ENCODE results near the gene RP2. TPM values are rescaled to one million over a fixed set of nuclear protein-coding genes. Genes with fewer than 3 reads are reported as not detected.

The RP2 gene
- total and polyA plus RNA-seq, 4 donors, result 3.2 to 11.5 (median 7.3) TPM

DNA sequence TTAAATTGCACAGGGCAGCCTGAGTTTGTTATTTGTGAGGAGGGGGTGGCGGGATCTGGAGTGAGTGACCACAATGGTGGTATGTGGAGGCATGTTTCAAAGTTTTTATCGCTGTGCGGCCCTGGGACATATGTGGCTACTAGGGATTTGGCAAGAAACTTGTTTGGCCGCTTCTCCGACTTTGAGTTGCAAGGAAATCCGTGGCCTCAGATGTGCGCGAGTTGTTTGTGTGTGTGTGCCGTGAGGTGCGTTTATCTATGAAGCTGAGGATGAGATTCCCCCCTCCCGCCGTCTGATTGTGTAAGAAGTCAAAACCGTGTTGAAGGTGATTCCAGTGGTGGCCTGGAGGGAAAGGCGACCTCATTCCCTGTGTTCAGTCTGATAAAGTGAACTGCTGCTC lies 76.8 kb downstream of the RP2 start:
- Histone ChIP-seq H3K4me1 (ENCODE audit: control insufficient read depth in 4 of 4, insufficient read depth in 4 of 4, low read length in 3 of 4) (peaks cover 2 to 10% (median 4%) of the 10 kb centered on the region in 4 donors), H3K27me3 (ENCODE audit: control insufficient read depth in 4 of 4, insufficient read depth in 4 of 4, low read length in 3 of 4) (no peaks in the 10 kb centered on the region), H3K36me3 (ENCODE audit: control insufficient read depth in 4 of 4, insufficient read depth in 3 of 4, low read depth in 1 of 4, low read length in 3 of 4) (no peaks in the 10 kb centered on the region), H3K27ac (ENCODE audit: low read depth in 1 of 2, low read length in 2 of 2) (peak overlapping the region; percentile 54 to 72), H3K4me3 (ENCODE audit: low read depth in 1 of 3, low read length in 3 of 3) (peak overlapping the region; percentile 25 to 88 (median 82)), H3K9ac (ENCODE audit: low read depth in 1 of 2, low read length in 2 of 2) (peak overlapping the region in 1 of 2 donors; percentile 51), H3K9me3 (ENCODE audit: control insufficient read depth in 4 of 4, low read length in 3 of 4) (no peaks in the 10 kb centered on the region)
- 2% methylated on average over 14 of the region's 14 CpGs for WGBS
- DNase-seq (ENCODE audit: low spot score), result peak; percentile 34
- peak in 1 of 2 donors; percentile 33 for TF ChIP-seq RXRA (IDR thresholded peaks at IDR 0.05)
- no peak for TF ChIP-seq FOXA1 (IDR thresholded peaks at IDR 0.05)
- TF ChIP-seq RAD21 (IDR thresholded peaks at IDR 0.05), result peak in 1 of 2 donors; percentile 23
- TF ChIP-seq HNF4A (conservative IDR thresholded peaks at IDR 0.05), result peak in 1 of 2 donors; percentile 8
- TF ChIP-seq, protein P1, sequence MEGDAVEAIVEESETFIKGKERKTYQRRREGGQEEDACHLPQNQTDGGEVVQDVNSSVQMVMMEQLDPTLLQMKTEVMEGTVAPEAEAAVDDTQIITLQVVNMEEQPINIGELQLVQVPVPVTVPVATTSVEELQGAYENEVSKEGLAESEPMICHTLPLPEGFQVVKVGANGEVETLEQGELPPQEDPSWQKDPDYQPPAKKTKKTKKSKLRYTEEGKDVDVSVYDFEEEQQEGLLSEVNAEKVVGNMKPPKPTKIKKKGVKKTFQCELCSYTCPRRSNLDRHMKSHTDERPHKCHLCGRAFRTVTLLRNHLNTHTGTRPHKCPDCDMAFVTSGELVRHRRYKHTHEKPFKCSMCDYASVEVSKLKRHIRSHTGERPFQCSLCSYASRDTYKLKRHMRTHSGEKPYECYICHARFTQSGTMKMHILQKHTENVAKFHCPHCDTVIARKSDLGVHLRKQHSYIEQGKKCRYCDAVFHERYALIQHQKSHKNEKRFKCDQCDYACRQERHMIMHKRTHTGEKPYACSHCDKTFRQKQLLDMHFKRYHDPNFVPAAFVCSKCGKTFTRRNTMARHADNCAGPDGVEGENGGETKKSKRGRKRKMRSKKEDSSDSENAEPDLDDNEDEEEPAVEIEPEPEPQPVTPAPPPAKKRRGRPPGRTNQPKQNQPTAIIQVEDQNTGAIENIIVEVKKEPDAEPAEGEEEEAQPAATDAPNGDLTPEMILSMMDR (IDR thresholded peaks at IDR 0.05; ENCODE audit: low read depth, low read length, missing input control), result no peak
- TF ChIP-seq FOXA2 (IDR thresholded peaks at IDR 0.05), result no peak
- no peak for TF ChIP-seq TAF1 (conservative IDR thresholded peaks at IDR 0.05)
- no peak for TF ChIP-seq ZBTB33 (IDR thresholded peaks at IDR 0.05)

DNA sequence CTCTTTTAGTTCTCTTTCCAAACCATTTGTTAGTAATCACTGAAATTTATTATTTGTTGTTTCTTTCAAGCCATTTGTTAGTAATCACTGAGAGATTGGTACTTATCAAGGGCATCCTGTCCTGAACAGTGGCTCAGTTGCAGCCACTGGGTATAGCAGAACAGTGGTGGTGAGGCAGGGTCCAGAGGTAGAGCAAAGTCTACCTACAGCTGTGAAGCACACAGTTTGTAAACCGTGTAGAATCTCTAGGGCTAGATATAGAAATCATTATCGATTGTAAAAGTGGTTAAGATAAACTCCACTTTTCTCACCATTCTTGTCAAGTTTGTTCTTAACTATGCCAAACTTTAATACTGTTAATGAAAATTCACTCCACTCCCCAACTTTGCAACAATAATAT lies 79.4 kb downstream of the RP2 start:
- H3K36me3 ChIP-seq (ENCODE audit: control insufficient read depth in 4 of 4, insufficient read depth in 3 of 4, low read depth in 1 of 4, low read length in 3 of 4), result no peaks in the 10 kb centered on the region
- H3K9ac ChIP-seq (ENCODE audit: low read depth in 1 of 2, low read length in 2 of 2), result no peak overlapping the region
- no peak overlapping the region for H3K4me3 ChIP-seq (ENCODE audit: low read depth in 1 of 3, low read length in 3 of 3)
- no peak for TF ChIP-seq YY1 (IDR thresholded peaks at IDR 0.05)
- TF ChIP-seq HNF4A (conservative IDR thresholded peaks at IDR 0.05), result peak; percentile 46 to 62
- WGBS, result 54% methylated on average over 2 of the region's 2 CpGs
- DNase-seq (ENCODE audit: low spot score), result no peak
- H3K4me1 ChIP-seq (ENCODE audit: control insufficient read depth in 4 of 4, insufficient read depth in 4 of 4, low read length in 3 of 4), result peaks cover 4 to 15% (median 5%) of the 10 kb centered on the region in 4 donors
- H3K27ac ChIP-seq (ENCODE audit: low read depth in 1 of 2, low read length in 2 of 2), result no peak overlapping the region
- no peaks in the 10 kb centered on the region for H3K27me3 ChIP-seq (ENCODE audit: control insufficient read depth in 4 of 4, insufficient read depth in 4 of 4, low read length in 3 of 4)
- H3K9me3 ChIP-seq (ENCODE audit: control insufficient read depth in 4 of 4, low read length in 3 of 4), result peaks cover 0 to 3% (median 0%) of the 10 kb centered on the region in 4 donors

DNA sequence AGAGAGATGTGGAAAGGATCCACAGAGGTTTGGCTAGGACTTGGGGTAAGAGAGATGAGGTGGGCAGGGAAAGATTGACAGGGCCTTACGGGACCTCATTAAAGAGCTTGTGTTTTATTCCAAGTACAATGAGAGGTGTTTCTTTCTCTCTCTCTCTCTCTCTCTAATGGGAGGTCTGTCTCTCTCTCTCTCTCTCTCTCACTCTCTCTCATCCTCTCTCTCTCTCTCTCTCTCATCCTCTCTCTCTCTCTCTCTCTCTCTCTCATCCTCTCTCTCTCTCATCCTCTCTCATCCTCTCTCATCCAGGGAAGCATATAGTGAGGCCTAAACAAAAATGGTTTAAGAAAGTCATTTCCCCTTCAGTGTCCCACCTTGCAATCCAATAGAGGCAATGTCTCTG lies 80.8 kb downstream of the RP2 start:
- H3K27ac ChIP-seq (ENCODE audit: low read depth in 1 of 2, low read length in 2 of 2), result no peak overlapping the region
- 100% methylated on average over 1 of the region's 1 CpG for WGBS
- no peak for TF ChIP-seq RAD21 (IDR thresholded peaks at IDR 0.05)
- TF ChIP-seq YY1 (IDR thresholded peaks at IDR 0.05), result no peak
- no peak for TF ChIP-seq FOXA1 (IDR thresholded peaks at IDR 0.05)
- no peak for TF ChIP-seq TAF1 (conservative IDR thresholded peaks at IDR 0.05)
- TF ChIP-seq, protein P2, sequence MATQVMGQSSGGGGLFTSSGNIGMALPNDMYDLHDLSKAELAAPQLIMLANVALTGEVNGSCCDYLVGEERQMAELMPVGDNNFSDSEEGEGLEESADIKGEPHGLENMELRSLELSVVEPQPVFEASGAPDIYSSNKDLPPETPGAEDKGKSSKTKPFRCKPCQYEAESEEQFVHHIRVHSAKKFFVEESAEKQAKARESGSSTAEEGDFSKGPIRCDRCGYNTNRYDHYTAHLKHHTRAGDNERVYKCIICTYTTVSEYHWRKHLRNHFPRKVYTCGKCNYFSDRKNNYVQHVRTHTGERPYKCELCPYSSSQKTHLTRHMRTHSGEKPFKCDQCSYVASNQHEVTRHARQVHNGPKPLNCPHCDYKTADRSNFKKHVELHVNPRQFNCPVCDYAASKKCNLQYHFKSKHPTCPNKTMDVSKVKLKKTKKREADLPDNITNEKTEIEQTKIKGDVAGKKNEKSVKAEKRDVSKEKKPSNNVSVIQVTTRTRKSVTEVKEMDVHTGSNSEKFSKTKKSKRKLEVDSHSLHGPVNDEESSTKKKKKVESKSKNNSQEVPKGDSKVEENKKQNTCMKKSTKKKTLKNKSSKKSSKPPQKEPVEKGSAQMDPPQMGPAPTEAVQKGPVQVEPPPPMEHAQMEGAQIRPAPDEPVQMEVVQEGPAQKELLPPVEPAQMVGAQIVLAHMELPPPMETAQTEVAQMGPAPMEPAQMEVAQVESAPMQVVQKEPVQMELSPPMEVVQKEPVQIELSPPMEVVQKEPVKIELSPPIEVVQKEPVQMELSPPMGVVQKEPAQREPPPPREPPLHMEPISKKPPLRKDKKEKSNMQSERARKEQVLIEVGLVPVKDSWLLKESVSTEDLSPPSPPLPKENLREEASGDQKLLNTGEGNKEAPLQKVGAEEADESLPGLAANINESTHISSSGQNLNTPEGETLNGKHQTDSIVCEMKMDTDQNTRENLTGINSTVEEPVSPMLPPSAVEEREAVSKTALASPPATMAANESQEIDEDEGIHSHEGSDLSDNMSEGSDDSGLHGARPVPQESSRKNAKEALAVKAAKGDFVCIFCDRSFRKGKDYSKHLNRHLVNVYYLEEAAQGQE (IDR thresholded peaks at IDR 0.05), result no peak
- no peak for TF ChIP-seq ZBTB33 (IDR thresholded peaks at IDR 0.05)
- TF ChIP-seq HNF4G (IDR thresholded peaks at IDR 0.05), result no peak
- no peak for TF ChIP-seq JUND (IDR thresholded peaks at IDR 0.05)
- TF ChIP-seq, protein P1 (IDR thresholded peaks at IDR 0.05; ENCODE audit: low read depth, low read length, missing input control), result no peak
- TF ChIP-seq NR2F2 (IDR thresholded peaks at IDR 0.05), result no peak
- no peak for TF ChIP-seq HNF4A (conservative IDR thresholded peaks at IDR 0.05)
- TF ChIP-seq, protein P3, sequence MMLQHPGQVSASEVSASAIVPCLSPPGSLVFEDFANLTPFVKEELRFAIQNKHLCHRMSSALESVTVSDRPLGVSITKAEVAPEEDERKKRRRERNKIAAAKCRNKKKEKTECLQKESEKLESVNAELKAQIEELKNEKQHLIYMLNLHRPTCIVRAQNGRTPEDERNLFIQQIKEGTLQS (IDR thresholded peaks at IDR 0.05), result no peak
- TF ChIP-seq SP1 (IDR thresholded peaks at IDR 0.05), result no peak

More for the DNA sequence above, 80.8 kb downstream of the RP2 start:
- no peak overlapping the region for H3K4me3 ChIP-seq (ENCODE audit: low read depth in 1 of 3, low read length in 3 of 3)
- H3K36me3 ChIP-seq (ENCODE audit: control insufficient read depth in 4 of 4, insufficient read depth in 3 of 4, low read depth in 1 of 4, low read length in 3 of 4), result no peaks in the 10 kb centered on the region
- H3K4me1 ChIP-seq (ENCODE audit: control insufficient read depth in 4 of 4, insufficient read depth in 4 of 4, low read length in 3 of 4), result peaks cover 4 to 15% (median 5%) of the 10 kb centered on the region in 4 donors
- peaks cover 0 to 3% (median 0%) of the 10 kb centered on the region in 4 donors for H3K9me3 ChIP-seq (ENCODE audit: control insufficient read depth in 4 of 4, low read length in 3 of 4)
- H3K27me3 ChIP-seq (ENCODE audit: control insufficient read depth in 4 of 4, insufficient read depth in 4 of 4, low read length in 3 of 4), result no peaks in the 10 kb centered on the region
- H3K9ac ChIP-seq (ENCODE audit: low read depth in 1 of 2, low read length in 2 of 2), result no peak overlapping the region
- DNase-seq (ENCODE audit: low spot score), result no peak
